Activated CD8-positive, alpha-beta memory T cell treated with anti-CD3 and anti-CD28 coated beads for 48 hours (primary cell): ENCODE measurements around the gene FKBP2.

Experiments
- DNase-seq, 3 experiments: peaks; one replicate each; pipeline ENCODE4 v3.0.0-alpha.2; 2020; ENCODE audit warnings: low read depth in 2 of 3, low spot score in 2 of 3

FKBP2 gene

DNA sequence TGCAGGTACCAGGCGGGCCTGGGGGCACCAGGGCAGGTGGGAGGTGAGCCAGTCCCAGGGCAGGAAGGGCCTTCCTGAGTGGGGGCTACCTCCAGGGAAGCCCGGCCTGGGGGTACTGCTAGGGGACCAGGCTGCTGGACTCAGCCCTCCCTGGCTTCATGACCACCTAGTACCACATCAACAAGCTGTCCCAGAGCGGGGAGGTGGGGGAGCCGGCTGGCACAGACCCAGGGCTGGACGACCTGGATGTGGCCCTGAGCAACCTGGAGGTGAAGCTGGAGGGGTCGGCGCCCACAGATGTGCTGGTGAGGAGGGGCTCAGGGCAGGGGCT, 21.6 kb upstream of the FKBP2 start:
- DNase-seq = no peak

GRCh38 chr11:64219755-64220154, 21.1 kb upstream of the FKBP2 start:
- DNase-seq = no peak

GRCh38 chr11:64220271-64220670, 20.6 kb upstream of the FKBP2 start:
- no peak for DNase-seq

DNA sequence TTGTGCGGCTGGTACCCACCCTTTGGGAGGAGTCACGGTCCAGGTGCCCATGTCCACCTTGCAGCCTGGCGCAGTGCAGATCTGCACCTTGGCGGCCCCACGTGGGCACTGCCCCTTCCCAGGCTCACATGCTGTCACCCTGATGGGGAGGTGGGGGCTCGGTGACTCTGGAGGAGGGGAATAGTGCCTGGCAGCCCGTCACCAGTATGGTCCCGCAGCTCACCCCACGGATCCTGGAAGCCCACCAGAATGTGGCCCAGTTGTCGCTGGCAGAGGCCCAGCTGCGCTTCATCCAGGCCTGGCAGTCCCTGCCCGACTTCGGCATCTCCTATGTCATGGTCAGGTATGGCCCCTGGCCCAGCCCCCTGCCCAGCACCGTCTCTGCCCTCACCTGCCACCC, 20.1 kb upstream of the FKBP2 start:
- no peak for DNase-seq

- DNase-seq = no peak
These were observed 18.3 kb upstream of the FKBP2 start for GRCh38 chr11:64222651-64223000.

DNA sequence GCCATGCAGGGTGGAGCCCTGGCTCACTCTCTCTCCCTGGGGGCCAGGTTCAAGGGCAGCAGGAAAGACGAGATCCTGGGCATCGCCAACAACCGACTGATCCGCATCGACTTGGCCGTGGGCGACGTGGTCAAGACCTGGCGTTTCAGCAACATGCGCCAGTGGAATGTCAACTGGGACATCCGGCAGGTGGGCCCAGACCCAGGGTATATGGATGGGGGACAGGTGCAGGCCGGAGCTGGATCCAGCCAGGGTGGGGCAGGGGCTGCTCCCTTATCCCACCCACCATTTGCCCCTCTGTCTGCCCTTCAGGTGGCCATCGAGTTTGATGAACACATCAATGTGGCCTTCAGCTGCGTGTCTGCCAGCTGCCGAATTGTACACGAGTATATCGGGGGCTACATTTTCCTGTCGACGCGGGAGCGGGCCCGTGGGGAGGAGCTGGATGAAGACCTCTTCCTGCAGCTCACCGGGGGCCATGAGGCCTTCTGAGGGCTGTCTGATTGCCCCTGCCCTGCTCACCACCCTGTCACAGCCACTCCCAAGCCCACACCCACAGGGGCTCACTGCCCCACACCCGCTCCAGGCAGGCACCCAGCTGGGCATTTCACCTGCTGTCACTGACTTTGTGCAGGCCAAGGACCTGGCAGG, 17.8 kb upstream of the FKBP2 start:
- DNase-seq = no peak

GRCh38 chr11:64224151-64224890, 16.6 kb upstream of the FKBP2 start:
- DNase-seq = no peak

GRCh38 chr11:64224891-64225607, 15.8 kb upstream of the FKBP2 start:
- no peak for DNase-seq

DNA sequence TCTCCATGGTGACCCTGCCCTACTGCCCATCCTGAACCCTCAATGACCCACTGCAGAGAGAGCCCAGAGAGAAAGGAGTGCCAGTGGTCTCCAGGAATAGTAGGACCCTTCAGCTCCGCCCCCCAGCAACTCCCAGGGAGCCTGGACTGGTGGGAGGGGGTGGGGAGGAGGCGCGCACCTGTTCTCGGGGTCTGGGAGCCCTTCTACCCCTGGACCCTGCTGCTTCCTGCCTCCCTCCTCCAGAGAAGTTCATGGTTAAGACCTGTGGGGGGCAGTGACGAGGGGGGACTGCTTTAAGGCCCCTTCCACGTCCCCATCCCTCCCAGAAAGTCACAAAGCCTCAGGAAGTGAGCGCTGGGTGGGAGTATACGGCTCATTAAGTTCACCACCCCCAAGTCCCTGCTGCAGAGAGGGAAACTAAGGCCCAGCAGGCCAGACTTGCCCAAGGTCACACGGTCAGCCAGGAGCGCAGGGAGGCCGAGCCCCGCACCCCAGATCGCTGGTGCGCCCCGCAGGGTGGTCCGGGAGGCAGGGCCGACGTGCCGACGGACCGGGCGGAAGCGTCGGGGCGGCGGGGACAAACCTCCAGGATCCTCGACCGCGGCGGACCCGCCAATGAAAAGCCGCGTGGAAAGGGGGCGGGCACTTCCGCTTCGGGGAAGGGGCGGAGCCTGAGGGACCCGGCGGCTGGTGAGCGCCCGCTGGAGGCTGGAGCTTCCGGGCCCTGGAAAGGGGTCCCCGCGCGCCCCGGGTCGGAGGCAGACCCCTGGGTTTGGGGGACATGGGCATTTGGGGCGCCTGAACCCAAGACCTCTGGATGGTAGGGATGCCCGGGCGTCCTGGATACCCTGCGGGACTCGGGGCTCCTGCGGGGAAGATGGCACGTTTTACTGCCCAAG, 15.0 kb upstream of the FKBP2 start, which contains the start of the genes NUDT22 and TRPT1:
Gene NUDT22 (plus strand): TSS at position 667 of the 899 bp plus-strand sequence. CDS start 379 bp downstream, outside the sequence.
Gene TRPT1 (minus strand): TSS at position 579 of the 899 bp plus-strand sequence. CDS start 326 bp downstream, at position 253.
- peak; percentile 88 to 93 (median 88) for DNase-seq

- no peak for DNase-seq
These were observed 14.3 kb upstream of the FKBP2 start for GRCh38 chr11:64226507-64227051.

DNA sequence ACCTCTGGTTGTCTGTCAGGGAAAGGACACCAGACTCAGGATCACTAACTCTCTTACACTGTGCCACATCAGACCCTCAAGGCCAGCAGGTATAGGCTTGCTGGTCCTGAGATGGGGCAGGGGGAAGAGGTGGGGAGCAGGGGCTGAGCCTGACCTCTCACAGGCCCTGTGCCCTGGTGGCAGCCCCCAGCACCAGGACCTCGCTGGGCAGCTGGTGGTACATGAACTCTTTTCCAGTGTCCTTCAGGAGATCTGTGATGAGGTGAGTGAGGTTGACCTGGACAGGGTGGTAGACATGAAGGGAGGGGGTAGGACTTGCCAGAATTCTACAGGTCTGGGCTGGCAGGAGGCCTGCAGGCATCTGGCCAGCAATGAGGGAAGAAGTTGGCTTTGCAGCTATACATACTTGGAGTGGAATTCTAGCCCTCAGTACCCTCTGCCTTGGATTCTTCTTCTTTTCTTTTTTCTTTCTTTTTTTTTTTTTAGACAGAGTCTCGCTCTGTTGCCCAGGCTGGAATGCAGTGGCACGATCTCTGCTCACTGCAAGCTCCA, 13.4 kb upstream of the FKBP2 start:
- no peak for DNase-seq

DNA sequence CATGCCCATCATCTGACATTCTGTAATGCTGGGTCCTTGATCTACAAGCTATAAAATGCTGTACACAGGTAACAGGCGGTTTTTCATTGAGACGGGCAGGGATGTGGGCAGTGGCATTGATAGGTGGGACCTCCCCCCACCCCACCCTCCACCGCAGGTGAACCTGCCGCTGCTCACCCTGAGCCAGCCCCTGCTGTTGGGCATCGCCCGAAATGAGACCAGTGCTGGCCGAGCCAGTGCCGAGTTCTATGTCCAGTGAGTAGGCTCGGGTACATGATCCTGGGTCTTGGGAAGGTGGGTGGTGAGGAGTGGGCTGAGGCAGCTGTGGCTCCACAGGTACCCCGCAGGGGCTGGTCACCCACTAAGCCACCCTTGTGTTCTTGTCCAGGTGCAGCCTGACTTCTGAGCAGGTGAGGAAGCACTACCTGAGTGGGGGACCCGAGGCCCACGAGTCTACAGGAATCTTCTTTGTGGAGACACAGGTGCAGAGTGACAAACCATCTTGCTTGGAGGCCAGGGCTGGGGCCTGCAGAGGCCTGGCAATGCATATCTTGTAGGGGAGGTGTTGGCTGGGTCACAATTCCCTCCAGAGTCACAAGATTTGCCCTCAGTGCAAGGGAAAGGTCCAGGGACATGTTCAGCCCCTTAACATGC, 11.7 kb upstream of the FKBP2 start:
- DNase-seq = no peak

- no peak for DNase-seq
These were observed 11.1 kb upstream of the FKBP2 start for GRCh38 chr11:64229744-64230170.

- peak in 2 of 3 experiments; percentile 60 to 77 for DNase-seq
These were observed 10.5 kb upstream of the FKBP2 start, which contains the start of gene DNAJC4 for GRCh38 chr11:64230171-64230984. Gene DNAJC4 (plus strand): TSS chr11:64230548. CDS start chr11:64230855, 307 bp downstream.

- DNase-seq = no peak
These were observed 9.9 kb upstream of the FKBP2 start for GRCh38 chr11:64230985-64231365.

- DNase-seq = no peak
These were observed 9.3 kb upstream of the FKBP2 start for GRCh38 chr11:64231546-64231945.

GRCh38 chr11:64232182-64232966, 8.5 kb upstream of the FKBP2 start:
- no peak for DNase-seq

- DNase-seq = no peak
These were observed 8.0 kb upstream of the FKBP2 start for GRCh38 chr11:64232967-64233315.
